ENCODE measurements around the gene NPTN.
A peak's percentile ranks its signal among the peaks of the same experiment; 100 is the strongest.

NPTN gene

GRCh38 chr15:73631915-73632669 is 1.1 kb downstream of the NPTN start:
- DNase-seq (ENCODE audit: low read depth, low spot score), result no peak

- DNase-seq (ENCODE audit: low read depth, low spot score), result no peak
These were observed 2.2 kb downstream of the NPTN start for GRCh38 chr15:73630921-73631362.

DNA sequence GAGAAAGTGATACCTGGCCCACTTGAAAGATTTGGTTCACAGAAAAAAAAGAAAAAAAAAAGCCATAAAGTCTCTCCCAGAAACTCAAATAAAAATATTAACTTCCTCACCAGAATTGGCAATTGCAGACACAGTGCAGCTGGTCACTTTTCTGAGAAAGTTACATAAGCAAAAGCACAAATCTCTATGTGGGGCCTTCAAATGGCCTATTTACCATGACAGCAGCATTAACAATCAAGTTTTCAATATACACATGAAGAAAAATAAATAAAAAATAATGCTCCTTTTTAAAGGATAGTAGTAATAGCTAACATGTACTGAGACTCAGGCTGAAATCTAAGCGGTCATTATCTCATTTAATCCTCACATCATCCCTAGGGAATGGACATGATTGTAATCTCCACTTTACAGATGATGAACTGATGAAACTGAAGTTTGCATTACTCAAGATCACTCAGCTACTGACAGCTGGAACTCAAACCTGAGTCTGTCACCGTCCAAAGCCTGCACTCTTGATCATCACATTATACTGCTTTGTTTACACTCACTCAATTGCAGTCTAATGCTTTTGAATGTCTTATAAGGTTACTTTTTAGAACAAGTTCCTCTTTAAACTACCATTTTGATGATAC is 3.3 kb downstream of the NPTN start:
- no peak for DNase-seq (ENCODE audit: low read depth, low spot score)

GRCh38 chr15:73628976-73629797 is 4.0 kb downstream of the NPTN start:
- no peak for DNase-seq (ENCODE audit: low read depth, low spot score)

GRCh38 chr15:73628102-73628501 is 5.1 kb downstream of the NPTN start:
- no peak for DNase-seq (ENCODE audit: low read depth, low spot score)

DNA sequence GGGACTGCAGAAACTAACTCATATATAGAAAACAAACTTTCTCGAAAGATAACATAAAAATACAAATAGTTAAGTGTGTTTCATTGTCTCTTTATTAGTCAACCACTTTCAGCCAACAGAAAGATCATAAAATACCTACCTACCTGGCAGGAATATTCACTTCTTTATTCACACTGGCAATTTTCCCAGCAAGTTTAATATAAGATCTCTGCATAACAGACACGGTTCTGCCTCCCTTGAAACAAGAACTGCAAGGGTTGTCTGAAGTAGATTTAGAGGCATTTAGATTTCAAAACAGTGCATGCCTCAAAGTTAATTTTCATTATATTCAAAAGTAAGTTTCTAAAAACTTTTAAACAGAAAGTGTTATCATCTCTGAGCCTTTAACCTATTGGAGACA is 7.1 kb downstream of the NPTN start:
- no peak for DNase-seq (ENCODE audit: low read depth, low spot score)

- no peak for DNase-seq (ENCODE audit: low read depth, low spot score)
These were observed 8.7 kb downstream of the NPTN start for GRCh38 chr15:73624530-73624929.

- no peak for DNase-seq (ENCODE audit: low read depth, low spot score)
These were observed 11.8 kb downstream of the NPTN start for GRCh38 chr15:73621286-73621826.

DNA sequence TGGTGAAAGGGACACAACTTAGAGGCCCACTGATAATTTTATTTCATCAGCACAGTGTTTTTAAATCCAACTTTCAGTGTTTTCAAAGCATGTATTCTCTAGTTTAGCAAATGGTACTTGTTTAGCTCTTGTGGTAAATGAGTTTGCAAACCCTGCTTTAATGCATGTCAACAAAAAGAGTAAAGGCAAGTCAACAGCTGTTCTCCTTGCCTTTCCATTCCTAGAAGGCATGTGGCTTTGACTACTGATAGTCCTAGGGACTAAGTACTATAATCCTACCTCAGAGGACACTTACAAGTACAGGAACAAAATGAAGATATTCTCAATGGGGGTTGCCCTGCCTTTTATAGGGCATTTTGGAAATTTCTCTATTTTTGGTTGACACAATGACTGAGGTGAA is 13.1 kb downstream of the NPTN start:
- DNase-seq (ENCODE audit: low read depth, low spot score), result no peak

- DNase-seq (ENCODE audit: low read depth, low spot score), result no peak
These were observed 15.3 kb downstream of the NPTN start for GRCh38 chr15:73617913-73618312.

DNA sequence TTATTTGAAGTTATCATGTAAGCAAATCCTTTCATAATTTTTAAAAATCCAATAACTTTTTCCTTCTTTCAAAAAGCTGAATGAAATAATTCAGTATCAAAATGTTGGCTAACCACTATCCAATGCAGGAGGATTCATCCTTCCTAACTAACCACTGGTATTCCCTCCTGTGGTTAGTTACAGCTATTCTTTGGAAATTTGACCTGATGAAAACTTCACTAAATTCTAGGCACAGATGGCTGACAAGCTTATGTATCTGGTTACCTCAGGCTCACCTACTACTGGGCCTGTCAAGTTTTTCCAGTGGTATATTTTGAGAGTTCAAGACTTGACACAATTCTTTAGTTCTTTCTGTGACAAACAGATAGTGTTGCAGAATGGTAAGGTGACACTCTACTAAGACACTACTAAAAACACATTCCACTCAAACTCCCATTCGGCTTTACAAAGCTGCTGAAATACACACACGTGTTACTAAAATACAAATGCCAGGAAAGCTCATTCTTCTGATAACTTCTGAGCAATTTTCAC is 15.8 kb downstream of the NPTN start:
- DNase-seq (ENCODE audit: low read depth, low spot score), result peak; percentile 17

GRCh38 chr15:73608941-73609340 is 24.2 kb downstream of the NPTN start:
- no peak for DNase-seq (ENCODE audit: low read depth, low spot score)

DNA sequence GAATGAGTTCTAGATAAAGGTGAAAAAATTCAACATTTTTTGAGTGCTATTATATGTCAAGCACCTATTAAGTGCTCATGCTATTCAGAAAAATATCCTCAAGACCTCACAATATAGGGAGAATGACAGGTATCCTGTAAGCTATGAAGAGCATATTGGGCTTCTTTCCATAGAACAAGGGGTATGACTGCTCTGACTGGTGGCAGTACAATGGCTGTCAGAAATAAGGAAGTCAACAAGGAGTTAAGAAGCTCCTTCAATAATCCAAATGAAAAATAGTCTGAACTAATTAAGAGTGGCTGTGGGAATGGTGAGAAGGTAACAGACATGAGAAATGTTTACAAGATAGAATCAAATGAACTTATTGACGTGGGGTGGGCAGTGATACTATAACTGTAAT is 24.7 kb downstream of the NPTN start:
- no peak for DNase-seq (ENCODE audit: low read depth, low spot score)

DNA sequence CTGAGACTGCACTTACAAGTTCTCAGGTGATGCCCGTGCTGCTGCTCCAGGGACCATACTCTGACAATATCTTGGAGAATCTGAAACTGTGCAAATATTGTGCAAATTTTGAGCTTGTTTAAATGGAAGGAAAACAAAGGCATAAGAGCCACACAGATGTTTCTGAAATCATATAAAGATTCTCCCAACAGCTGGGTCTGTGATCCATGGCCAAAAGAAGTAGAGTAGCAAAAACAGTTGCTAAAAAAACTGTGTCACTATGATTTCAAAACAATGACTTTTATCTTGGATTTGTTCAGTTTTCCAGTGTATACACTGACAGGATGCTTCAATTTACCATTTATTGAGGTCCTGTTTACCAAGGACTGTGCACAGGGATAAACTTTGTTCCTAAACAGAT is 25.3 kb downstream of the NPTN start:
- no peak for DNase-seq (ENCODE audit: low read depth, low spot score)

DNA sequence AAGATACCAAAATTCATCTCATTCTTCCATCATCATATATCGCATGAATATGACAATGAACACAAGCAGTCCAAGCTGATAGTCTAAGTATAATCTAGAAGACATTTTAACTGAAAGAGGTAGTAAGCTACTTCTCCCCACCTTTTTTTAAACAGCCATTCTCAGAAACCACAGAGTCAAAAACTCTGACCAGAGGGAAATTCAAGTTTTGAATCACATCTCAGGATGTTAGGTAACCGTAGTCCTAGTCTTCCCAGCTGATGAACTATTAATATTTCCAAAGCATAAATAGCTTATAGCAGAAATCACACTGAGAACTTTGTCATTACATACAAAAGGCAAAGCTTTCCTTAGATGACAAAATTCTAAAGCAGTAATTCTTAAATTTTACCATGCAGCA is 25.8 kb downstream of the NPTN start:
- DNase-seq (ENCODE audit: low read depth, low spot score), result no peak

- DNase-seq (ENCODE audit: low read depth, low spot score), result no peak
These were observed 27.3 kb downstream of the NPTN start for GRCh38 chr15:73605759-73606436.

GRCh38 chr15:73604477-73604876 is 28.7 kb downstream of the NPTN start:
- DNase-seq (ENCODE audit: low read depth, low spot score), result no peak

DNA sequence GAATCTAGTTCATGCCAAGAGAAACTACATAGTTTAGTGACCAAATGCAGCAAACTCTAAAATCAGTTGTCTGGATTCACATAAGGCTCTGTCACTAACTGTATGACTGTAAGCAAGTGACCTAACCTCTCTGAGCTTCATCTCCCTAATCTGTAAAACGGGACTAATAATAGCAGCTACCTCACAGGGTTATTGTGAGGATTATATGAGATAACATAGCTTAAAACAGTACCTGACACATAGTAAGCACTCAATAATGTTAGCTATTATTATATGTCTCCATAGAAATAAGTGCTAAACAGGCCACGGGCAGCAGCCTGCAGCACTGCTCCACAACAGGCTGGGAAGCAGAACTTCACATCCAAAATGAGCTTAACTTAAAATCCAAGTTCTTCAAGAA is 30.2 kb downstream of the NPTN start:
- no peak for DNase-seq (ENCODE audit: low read depth, low spot score)

- no peak for DNase-seq (ENCODE audit: low read depth, low spot score)
These were observed 30.7 kb downstream of the NPTN start for GRCh38 chr15:73602446-73602843.

GRCh38 chr15:73601451-73602445 is 31.4 kb downstream of the NPTN start:
- peak; percentile 15 for DNase-seq (ENCODE audit: low read depth, low spot score)
